DMS153 (cell line): ENCODE data around the gene UBC.
"Not testable (repeated sequence)": the region's sequence is repeated elsewhere in the genome, so short reads cannot be mapped to it uniquely, and the experiment has no call there.

ENCODE experiments used
- DNase-seq: peaks from one replicate; lab custom pipeline; 2025; lab: John Stamatoyannopoulos, UW

The UBC gene

DNA sequence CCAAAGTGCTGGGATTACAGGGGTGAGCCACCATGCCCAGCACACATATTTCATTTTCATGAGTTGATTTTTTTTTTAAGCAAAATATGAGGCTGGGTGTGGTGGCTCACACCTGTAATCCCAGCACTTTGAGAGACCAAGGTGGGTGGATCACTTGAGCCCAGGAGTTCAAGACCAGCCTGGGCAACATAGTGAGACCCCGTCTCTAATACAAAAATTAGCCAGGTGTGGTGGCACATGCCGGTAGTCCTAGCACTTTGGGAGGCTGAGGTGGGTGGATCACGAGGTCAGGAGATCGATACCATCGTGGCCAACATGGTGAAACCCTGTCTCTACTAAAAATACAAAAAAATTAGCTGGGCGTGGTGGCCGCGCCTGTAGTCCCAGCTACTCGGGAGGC, 17.1 kb upstream of the UBC start:
- DNase-seq, result not testable (repeated sequence)

DNA sequence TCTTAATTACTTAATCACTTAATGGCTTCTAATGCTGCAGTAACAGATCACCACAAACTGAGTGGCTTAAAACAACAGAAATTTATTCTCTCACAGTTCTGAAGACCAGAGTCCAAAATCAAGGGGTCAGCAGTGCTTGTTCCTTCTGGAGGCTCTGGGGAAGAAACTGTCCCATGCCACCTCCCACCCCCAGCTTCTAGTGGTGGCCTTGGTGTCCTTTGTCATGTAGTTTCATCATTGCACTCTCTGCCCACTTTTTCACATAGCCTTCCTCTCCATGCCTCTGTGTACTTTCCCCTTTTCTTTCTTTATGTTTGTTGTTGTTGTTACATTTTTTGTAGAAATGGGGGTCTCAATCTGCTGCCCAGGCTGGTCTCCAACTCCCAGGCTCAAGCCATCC, 16.1 kb upstream of the UBC start:
- no peak for DNase-seq

DNA sequence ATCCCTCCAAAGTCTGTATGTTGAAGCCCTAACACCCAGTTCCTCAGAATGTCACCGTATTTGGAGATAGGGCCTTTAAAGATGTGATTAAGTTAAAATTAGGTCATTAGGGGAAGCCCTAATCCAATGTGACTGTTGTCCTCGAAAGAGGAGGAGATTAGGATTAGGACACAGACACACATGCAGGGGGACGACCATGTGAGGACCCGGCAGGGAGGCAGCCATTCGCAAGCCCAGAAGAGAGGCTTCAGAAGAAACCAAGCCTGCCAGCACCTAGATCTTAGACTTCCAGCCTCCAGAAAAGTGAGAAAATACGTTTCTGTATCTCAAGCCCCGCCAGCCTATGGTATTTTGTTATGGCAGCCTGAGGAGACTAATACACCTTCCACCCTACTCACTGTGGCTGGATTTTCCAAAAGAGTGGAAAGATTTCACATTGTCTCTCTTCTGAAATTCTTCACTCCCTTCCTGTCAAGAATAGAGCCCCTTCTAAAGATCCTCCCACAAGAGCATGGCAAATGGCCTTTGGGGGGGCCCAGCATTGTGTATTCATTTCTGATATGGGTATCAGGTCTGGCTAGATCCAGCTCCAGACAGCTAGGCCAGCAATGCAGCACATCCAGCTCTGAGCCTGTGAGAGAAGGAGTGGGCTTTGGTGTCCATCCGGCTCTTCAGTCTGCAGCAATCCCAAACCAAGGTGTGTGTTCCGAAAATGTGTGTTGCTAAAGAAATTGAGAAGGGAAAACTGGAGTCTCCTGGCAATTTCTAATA, 15.4 kb upstream of the UBC start:
- no peak for DNase-seq

DNA sequence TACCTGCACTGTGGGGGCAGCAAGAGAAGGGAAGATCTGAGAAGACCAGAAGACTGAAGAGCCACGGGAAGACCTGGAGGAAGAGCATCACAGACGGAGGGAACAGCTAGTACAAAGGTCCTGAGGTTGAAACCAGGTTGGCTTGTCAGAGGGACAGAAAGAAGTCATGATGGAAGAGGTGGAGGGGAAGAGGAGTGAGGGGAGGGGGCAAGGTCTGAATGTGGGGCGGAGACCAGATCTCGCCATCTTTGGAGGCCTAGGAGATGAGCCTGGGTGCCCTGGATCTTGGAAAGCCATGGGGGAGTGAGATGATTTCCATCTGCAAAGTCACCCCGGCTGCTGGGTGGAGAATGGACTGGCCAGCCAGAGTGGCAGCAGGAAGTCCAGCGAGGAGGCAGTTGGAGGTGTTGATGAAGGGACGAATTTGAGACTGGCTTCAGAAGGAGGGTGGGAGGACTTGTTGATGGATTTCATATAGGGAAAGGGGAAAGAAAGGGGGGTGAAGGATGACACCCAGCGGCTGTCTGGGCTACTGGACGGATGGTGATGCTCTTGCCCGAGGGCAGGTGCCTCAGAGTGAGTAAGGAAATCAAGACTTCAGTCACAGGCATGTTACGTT, 14.6 kb upstream of the UBC start:
- DNase-seq, result no peak

DNA sequence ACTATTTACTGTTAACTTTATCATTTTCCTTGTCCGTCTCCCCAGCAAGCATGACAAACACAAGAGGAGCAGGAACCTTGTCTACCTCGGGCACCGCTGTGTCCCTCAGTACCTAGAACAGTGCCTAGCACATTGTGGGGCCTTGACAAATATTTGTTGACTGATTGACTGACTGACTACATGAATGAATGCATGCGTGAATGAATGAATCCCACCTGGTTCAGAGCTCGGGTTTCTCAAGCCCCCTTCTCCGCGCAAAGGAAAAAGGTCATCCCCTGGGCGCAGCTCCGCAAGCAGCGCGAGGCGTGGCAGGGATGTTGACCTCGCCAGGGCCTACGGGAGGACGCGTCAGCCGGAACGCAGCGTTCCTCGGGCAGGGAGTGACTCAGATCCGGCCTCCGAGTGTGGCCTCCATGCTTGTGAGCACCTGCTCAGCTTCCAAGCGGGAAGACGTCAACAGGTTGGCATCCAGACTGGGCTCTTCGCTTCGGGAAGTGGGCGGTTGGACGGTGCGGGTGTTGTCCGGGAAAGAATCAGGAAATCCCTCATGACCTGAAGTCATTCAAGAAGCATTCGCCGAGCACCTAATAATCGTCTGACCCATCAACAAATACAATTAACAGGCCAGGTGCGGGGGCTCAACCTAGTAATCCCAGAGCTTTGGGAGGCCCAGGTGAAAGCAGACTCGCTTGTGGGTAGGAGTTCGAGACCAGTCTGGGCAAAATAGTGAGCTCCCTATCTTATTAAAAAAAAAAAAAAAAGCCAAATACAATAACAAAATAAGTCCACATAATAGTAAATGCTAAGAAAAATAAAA, 13.9 kb upstream of the UBC start:
- no peak for DNase-seq

DNA sequence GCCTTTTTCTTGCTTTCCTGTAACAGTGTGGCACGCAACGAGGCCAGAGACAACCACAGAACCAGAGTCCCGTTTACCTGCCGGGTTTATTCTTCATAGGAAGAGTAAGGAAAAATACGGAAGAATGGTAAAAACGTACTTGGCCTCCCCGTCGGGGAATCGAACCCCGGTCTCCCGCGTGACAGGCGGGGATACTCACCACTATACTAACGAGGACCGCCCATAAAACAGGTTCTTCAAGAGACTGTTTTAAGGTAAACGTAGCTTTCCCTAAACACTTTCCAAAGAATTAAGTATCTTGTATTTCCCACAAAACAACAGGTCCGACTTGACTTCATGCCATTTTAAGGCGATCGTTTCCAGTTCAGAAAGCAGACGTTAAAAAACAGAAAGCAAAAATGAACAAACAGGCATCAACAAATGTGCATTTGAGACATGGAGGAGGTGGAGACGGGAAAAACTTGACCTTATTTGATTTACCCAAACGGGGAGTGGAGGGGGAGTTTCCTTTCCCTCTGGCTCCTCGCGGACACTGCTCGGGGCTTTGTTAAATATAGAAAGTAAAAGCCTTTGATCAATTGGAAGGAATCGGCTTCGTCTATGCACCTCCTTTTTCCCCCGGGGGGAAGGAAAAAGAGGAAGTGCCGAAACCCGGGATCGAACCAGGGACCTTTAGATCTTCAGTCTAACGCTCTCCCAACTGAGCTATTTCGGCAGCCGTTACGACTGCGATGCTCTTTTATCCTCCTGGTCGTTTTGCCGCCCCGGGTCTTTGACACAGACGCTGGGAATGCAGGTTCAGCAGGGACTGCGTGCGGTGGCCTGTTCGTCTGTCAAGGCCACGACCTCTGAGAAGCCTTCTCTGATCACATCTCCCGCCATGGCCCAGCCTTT, 13.0 kb upstream of the UBC start:
- no peak for DNase-seq

DNA sequence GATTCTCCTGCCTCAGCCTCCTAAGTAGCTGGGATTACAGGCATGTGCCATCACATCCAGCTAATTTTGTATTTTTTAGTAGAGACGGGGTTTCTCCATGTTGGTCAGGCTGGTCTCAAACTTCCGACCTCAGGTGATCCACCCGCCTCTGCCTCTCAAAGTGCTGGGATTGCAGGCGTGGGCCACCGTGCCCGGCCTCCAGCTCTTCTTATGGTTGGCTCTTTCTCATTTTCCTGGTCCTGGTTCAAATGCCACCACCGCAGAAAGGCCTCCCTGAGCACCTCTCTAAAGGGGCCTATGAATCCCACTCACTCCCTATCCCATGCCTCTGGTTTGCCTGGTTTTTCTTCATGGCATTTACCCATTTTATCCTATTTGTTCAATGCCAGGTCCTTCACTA, 11.3 kb upstream of the UBC start:
- DNase-seq, result not testable (repeated sequence)

DNA sequence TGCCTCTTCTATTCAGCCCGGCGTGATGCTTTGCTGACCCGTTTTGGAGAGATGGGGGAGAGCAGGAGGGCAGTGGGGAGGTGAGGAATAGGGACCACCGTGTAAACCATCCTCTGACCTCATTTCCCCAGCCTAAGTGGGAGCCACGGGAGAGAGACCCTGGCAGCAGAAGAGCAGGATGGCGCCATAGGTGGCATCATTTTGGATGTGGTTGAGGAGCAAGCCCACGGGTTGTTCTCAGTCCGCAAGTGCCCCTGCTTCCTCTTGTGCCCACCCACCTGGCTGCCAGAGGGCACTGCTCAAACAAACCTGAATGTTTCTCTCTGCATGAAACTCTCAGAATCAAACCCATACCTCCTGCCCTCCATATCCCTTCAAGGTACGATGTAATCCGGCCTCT, 10.7 kb upstream of the UBC start:
- DNase-seq, result no peak

DNA sequence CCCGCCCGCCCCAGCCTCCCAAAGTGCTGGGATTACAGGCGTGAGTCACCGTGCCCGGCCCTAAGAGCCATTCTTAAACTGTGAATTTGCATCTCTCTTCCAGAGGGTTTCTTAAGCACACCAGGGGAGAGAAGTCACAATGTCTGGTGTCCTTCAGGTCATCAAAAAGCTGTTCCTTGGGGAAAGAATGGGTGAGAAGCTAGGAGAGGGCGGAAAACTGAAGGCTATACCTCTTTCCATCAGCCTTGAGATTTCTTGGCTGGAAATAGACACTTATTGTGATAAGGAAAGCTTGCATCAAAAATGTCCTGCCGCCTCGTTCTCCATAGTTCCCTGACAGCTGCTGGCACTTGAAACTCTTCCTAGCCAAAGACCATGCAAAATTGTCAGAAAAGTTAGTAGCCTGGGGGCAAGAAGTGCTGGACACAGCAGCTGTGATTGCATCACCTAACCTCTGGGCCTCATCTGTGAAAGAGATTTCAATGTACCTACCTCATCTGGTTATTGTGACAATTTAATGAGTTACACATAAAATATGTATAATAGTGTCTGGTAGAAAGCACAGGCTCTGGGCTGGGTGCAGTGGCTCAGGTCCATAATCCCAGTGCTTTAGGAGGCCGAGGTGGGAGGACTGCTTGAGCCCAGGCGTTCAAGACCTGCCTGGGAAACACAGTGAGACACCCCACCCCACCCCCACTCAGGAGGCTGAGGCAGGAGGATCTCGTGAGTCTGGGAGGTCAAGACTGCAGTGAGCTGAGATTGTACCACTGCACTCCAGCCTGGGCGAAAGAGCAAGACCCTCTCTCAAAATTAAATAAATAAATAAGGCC, 9.7 kb upstream of the UBC start:
- no peak for DNase-seq

DNA sequence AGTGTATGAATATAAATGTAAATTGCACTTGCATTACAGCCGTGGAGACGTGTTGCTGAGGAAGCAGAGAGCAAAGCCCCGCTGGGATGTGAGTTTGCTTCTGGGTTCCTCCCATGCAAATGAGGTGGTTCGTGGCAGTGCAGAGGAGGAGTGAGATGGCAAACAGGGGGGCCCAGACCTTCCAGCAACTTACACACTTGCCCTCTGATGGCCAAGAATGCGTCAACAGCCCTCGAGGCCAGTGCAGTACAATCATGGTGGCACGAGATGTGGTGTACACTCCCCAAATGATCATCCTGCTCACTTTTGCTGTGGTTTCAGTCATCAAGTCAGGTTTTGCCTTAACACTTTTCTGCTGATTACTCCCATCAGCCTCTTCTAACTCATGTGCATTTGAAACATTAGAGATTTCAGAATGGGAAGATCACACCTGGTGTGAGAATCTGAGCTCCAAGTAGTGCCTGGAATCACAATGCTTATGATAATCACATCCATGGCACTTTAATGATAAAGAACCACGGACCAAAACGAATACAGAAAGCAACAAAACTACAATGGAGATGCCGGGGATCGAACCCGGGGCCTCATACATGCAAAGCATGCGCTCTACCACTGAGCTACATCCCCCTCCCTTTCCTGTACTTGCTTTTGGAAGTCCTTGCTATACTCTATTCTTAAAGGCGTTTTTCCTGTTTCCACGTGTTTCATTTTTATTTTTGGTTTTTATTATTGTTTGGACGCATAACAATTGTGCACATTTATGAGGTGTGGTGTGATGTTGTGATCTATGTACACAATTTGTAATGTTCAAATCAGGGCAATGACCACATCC, 7.0 kb upstream of the UBC start:
- DNase-seq, result no peak

DNA sequence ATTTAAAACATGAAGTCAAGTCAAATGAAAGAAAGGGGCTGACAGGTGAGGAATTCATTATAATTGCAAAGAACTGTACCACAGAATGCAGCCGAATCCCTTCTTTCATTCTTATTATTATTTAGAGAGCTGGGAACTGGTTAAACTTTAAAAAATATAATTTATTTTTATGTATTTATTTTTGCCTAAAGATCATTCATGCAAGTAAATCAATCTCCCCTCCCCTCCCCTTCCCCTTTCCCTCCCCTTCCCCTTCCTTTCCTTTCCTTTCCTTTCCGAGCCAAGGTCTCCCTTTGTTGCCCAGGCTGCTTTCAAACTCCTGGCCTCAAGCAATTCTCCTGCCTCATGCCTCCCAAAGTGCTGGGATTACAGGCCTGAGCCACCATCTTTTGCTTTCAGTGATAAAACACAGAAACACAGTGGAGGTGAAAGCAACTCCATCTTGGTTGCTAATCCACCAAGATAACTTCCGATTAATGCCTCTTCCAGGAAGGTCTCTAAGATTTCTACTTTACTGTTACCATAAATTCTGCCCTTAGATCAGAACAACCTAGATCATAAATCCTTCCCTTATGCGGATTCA, 6.0 kb upstream of the UBC start:
- DNase-seq, result no peak

DNA sequence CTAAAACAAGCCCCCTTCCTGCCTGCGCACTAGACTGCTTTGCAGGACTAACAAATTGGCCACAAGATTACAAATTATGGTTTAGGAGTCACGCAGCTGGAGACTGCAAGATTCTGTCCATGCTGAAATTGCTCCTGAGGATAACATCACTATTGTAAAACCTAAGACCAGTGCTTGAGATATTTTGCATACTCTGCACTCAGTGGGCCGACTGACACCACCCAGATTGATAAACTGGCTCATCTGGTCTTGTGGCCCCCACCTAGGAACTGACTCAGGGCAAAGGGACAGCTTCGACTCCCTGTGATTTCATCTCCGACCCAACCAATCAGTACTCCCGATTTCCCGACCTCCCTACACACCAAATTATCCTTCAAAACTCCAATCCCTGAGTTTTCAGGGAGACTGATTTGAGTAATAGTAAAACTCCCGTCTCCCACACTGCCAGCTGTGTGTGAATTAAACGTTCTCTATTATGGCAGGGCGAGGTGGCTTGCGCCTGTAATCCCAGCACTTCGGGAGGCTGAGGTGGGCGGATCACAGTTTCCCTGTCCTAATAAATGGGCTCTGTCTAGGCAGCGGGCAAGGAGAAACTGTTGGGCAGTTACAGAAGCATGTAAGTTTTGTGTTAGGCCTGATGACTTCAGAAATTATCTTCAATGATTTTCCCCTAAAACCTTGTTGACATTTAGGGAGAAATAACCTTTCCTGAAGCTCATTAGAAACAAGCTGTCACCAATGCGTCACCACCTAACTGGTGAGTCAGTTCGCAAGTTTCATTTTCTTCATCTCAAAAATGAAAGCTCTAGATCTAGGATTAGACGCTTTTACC, 5.3 kb upstream of the UBC start:
- no peak for DNase-seq

DNA sequence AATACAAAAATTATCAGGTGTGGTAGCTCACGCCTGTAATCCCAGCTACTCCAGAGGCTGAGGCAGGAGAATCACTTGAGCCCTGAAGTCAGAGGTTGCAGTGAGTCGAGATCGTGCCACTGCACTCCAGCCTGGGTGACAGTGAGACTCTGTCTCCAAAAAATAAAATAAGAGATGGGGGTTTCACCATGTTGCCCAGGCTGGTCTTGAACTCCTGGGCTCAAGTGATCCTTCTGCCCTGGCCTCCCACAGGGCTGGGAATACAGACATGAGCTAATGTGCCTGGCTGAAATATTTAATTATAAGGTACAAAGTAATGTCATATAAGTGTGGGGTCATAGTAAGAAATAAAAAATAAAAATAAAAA, 4.2 kb upstream of the UBC start:
- not testable (repeated sequence) for DNase-seq

DNA sequence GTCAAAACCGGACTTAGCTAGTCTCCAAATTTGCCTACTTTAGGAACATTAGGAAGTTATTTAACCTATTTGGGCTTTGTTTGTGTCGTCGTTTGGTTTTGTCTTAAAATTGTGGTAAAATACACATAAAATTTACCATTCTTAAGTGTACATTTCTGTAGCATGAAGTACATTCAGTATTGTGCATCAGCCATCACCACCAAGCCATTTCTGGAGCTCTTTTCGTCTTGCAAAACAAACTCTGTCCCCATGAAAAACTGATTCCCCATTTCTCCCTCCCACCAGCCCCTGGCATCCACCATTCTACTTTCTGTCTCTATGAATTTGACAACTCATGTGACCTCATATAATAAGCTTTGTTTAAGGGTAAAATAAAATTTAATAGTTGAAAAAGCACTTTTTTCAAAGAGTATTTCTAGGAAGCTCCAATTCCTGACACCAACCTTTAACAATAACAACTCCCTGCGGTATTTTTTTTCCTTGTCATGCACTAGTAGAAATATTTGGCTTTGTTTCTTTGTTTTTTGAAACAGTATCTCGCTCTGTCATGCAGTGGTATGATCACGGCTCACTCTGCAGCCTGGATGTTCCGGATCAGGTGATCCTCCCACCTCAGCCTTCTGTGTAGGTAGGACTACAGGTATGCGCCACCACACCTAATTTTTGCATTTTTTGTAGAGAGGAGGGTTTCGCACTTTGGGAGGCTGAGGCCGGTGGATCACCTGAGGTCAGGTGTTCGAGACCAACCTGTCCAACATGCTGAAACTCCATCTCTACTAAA, 3.6 kb upstream of the UBC start:
- no peak for DNase-seq

DNA sequence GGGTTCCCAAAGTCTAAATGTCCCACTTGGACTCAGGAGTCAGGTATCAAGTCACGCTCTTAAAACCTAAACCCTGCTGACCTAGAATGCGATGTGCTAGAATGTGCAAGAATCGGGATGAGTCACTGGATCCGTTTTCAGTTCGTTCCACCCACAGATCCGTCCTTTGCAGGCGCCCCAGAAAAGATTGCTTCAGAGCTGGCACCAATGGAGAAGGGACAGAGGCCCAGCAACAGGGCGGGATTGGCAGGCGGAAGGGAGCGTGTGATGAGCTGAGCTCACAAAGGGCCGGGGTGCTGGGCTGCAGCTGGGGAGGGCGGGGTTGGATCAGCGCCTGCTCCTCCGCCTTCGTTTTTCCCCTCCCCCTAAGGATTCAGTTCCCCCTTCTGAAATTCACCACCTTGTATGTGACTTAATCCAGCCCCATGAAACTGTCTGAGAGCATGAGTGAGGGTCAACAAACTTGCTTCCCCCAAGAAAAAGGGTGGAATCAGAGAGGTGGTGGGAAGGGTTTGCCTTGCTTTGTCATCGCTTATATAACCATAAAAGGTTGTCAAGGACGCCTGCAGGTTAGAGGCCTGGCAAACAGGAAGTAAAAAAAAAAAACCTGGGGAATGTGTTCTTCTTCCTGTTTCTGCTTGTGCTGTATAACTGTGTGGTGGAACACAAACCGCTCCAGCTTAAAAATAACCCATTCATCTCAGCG, 2.8 kb upstream of the UBC start:
- no peak for DNase-seq

DNA sequence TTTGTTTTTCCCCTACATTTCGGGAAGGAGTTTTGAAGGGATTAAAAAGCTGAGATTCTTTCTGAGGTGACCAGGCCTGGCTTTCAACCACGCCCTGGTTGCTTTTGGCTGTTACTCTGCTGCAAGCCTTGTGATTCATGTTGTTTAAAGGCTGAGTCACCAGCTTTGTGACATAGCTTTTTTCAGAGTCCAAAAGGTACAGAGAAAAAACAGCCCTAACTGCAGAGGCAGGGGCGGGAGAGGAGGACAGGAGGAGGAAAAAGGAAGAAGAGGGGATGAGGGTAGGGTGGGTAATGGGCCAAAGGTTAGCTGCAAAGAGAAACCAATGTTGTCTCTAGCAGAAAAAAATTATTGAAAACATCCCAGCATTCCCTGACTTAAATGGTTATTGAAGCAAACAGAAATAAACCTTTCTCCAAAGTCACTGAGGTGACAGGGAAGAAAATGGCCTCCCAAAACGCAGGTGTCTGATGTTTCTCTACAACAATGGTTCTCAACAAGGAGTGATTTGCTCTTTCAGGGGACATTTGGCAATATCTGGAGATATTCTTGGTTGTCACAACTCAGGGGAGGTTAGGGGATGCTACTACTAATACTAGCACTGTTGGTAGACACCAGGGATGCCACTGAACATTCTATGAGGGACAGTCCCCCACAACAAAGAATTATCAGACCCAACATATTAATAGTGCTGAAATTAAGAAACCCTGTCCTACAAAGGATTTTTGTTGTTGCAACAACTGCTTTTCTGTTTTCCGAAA, 2.1 kb upstream of the UBC start:
- DNase-seq, result no peak
